ENCODE results near the gene WNT10A.

Gene WNT10A

GRCh38 chr2:218871345-218872302, 9.0 kb upstream of the WNT10A start:
- Histone ChIP-seq H3K27me3 (peaks cover 100% of the 10 kb centered on the region), H3K9me3 (no peaks in the 10 kb centered on the region), H3K27ac (no peak overlapping the region), H3K4me3 (ENCODE audit: low read depth in 1 of 2, low read length in 1 of 2) (no peak overlapping the region), H3K36me3 (no peaks in the 10 kb centered on the region), H3K4me1 (ENCODE audit: control insufficient read depth in 1 of 2, insufficient read depth in 1 of 2, low read depth in 1 of 2, low read length in 1 of 2) (peaks cover 4 to 11% of the 10 kb centered on the region in 2 experiments)
- TF ChIP-seq CTCF (IDR thresholded peaks at IDR 0.05): no peak

GRCh38 chr2:218872645-218873358, 7.8 kb upstream of the WNT10A start:
- H3K4me1 ChIP-seq (ENCODE audit: control insufficient read depth in 1 of 2, insufficient read depth in 1 of 2, low read depth in 1 of 2, low read length in 1 of 2): peaks cover 4 to 11% of the 10 kb centered on the region in 2 experiments
- peaks cover 100% of the 10 kb centered on the region for H3K27me3 ChIP-seq
- no peak overlapping the region for H3K27ac ChIP-seq
- TF ChIP-seq CTCF (IDR thresholded peaks at IDR 0.05): no peak
- no peaks in the 10 kb centered on the region for H3K9me3 ChIP-seq
- H3K36me3 ChIP-seq: no peaks in the 10 kb centered on the region
- no peak overlapping the region for H3K4me3 ChIP-seq (ENCODE audit: low read depth in 1 of 2, low read length in 1 of 2)

- no peaks in the 10 kb centered on the region for H3K36me3 ChIP-seq
- no peak overlapping the region for H3K27ac ChIP-seq
- H3K4me3 ChIP-seq (ENCODE audit: low read depth in 1 of 2, low read length in 1 of 2): no peak overlapping the region
- peaks cover 4 to 11% of the 10 kb centered on the region in 2 experiments for H3K4me1 ChIP-seq (ENCODE audit: control insufficient read depth in 1 of 2, insufficient read depth in 1 of 2, low read depth in 1 of 2, low read length in 1 of 2)
- TF ChIP-seq CTCF (IDR thresholded peaks at IDR 0.05): no peak
- H3K9me3 ChIP-seq: no peaks in the 10 kb centered on the region
- H3K27me3 ChIP-seq: peaks cover 100% of the 10 kb centered on the region
Observed at GRCh38 chr2:218873359-218874194, 7.1 kb upstream of the WNT10A start.

- Histone ChIP-seq H3K27ac (no peak overlapping the region), H3K4me1 (ENCODE audit: control insufficient read depth in 1 of 2, insufficient read depth in 1 of 2, low read depth in 1 of 2, low read length in 1 of 2) (peaks cover 4 to 12% of the 10 kb centered on the region in 2 experiments), H3K4me3 (ENCODE audit: low read depth in 1 of 2, low read length in 1 of 2) (no peak overlapping the region), H3K27me3 (peaks cover 100% of the 10 kb centered on the region), H3K36me3 (no peaks in the 10 kb centered on the region), H3K9me3 (no peaks in the 10 kb centered on the region)
- TF ChIP-seq CTCF (IDR thresholded peaks at IDR 0.05): no peak
Observed at GRCh38 chr2:218875692-218876246, 4.9 kb upstream of the WNT10A start.
